SK-N-MC (cell line): Measurements from ENCODE around the gene DIAPH2.

Experiments used
- EZH2 ChIP-seq: fragments of 200-600 bp; sonication (generic); IDR thresholded peaks from one replicate; pipeline ENCODE4 v1.6.1; 2017; ENCODE audit warnings: antibody characterized with exemption
- FOXP2 ChIP-seq: optimal IDR thresholded peaks from 2 replicates; pipeline ENCODE3; 2011; ENCODE audit warnings: mild to moderate bottlenecking, moderate library complexity; ENCODE audit not compliant: insufficient read depth; ENCODE audit errors: extremely low read length, control extremely low read depth
- POLR2AphosphoS5 ChIP-seq: IDR thresholded peaks from 2 replicates; pipeline ENCODE4 v1.6.1; 2012; ENCODE audit warnings: mild to moderate bottlenecking, low read depth, low read length, borderline replicate concordance

DNA sequence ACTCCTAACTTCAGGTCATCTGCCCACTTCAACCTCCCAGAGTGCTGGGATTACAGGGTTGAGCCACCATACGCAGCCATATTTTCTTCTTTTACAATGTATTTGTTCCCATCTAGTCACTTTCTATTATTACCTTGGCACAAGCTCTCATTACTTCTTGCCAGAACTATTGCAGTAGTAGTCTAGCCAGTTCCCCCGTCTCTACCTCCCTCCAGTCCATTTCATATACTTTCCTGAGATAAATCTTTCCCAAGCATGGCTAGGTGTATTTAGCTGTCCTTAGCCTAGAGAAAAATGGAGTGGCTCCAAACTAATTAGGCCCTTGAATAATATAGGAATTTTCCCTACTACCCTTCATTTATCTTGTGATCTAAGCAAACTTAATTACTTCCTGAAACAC lies 611.3 kb downstream of the DIAPH2 start:
- TF ChIP-seq FOXP2 (no peak), POLR2AphosphoS5 (no peak), EZH2 (no peak)
